Peyer's patch (tissue), 4 donors: Measurements from ENCODE around the gene TMEM267.

ENCODE experiments used
- CTCF ChIP-seq, 6 experiments: fragments of 450-650 bp in 4 of 6; fragments of 200-600 bp in 2 of 6; sonication (generic) in 1 of 6; IDR thresholded peaks; one replicate each; pipeline ENCODE4 v1.5.1; 2017 to 2019; ENCODE audit warnings: antibody characterized with exemption in 6 of 6, mild to moderate bottlenecking in 3 of 6, moderate library complexity in 1 of 6
- POLR2A ChIP-seq, 2 donors: fragments of 450-650 bp; IDR thresholded peaks; one replicate each; pipeline ENCODE4 v1.5.1; 2017; ENCODE audit warnings: antibody characterized with exemption in 2 of 2, mild to moderate bottlenecking in 2 of 2, moderate library complexity in 2 of 2

- TF ChIP-seq POLR2A (IDR thresholded peaks at IDR 0.05) = peak in 1 of 2 donors; percentile 22
- no peak for TF ChIP-seq CTCF (IDR thresholded peaks at IDR 0.05)
Observed at GRCh38 chr5:43409809-43410271, 73.8 kb downstream of the TMEM267 start.
